Measurements from ENCODE around the gene WASL. TPM values are rescaled to one million over a fixed set of nuclear protein-coding genes. Genes with fewer than 3 reads are reported as not detected.

WASL gene
- polyA plus RNA-seq, 1 donor (not counting 4 experiments of a cell fraction or from before 2014, with no cell fraction given): 17.5 TPM

DNA sequence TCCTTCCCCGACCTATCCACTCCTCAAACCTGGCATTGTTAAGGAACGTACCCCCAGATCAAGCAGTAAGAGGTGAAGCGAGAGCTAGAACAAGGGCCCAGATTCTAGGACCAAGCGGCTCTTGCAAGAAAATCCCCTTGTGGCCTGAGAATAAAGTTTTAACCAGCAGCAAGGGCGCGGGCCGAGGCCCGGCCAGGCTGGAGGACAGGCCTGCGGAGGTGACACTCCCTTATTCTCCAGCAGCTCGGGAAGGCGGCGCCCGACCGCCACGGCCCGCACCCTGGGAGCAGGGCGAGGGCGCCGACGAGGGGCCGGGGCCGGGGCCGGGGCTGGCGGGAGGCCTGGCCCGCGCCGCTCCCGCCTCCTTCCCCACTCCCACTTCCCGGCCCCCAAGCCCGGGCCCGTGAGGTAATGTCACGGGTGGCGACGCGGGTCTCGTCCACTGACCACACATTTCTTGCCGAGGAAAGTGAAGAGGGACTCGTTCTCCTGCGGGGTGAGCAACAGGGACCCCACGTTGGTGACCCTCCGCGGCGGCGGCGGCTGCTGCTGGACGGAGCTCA, 551 bp downstream of the WASL start:
- Histone ChIP-seq H3K27me3 (ENCODE audit: control insufficient read depth, extremely low read depth, insufficient read depth, low read length) (no peaks in the 10 kb centered on the region), H3K4me3 (ENCODE audit: control insufficient read depth in 2 of 3, extremely low read depth in 1 of 3, insufficient read depth in 2 of 3, low read depth in 1 of 3, low read length in 3 of 3) (peak overlapping the region; percentile 68 to 89 (median 84)), H3K36me3 (ENCODE audit: control insufficient read depth in 2 of 2, extremely low read depth in 1 of 2, insufficient read depth in 2 of 2, low read length in 2 of 2) (no peaks in the 10 kb centered on the region), H3K9me1 (ENCODE audit: control insufficient read depth, extremely low read depth, insufficient read depth, low read length) (no peaks in the 10 kb centered on the region), H3K79me2 (ENCODE audit: control insufficient read depth, insufficient read depth, low read length) (peaks cover 65% of the 10 kb centered on the region), H3K27ac (ENCODE audit: control insufficient read depth, insufficient read depth, low read length) (peak overlapping the region; percentile 98), H2AFZ (ENCODE audit: control insufficient read depth, low read length) (peak overlapping the region; percentile 90), H3K4me1 (ENCODE audit: control insufficient read depth, extremely low read depth, insufficient read depth, low read length) (peaks cover 34% of the 10 kb centered on the region), H3K9me3 (ENCODE audit: control insufficient read depth, low read depth, low read length) (no peaks in the 10 kb centered on the region), H3K4me2 (ENCODE audit: control insufficient read depth, extremely low read depth, insufficient read depth, low read depth, low read length) (peak overlapping the region; percentile 99), H4K20me1 (ENCODE audit: control insufficient read depth, extremely low read depth, insufficient read depth, low read length) (peaks cover 10% of the 10 kb centered on the region), H3K9ac (ENCODE audit: control insufficient read depth, extremely low read depth, insufficient read depth, low read length) (peak overlapping the region; percentile 98)
- TF ChIP-seq CTCF (optimal IDR thresholded peaks at IDR 0.05 in 1 of 3, IDR thresholded peaks at IDR 0.05 in 1 of 3, conservative IDR thresholded peaks at IDR 0.05 in 1 of 3; ENCODE audit: extremely low read depth in 1 of 3, insufficient read depth in 2 of 3, low read length in 3 of 3) (no peak), EZH2 (IDR thresholded peaks at IDR 0.05; ENCODE audit: low read length) (no peak)
- FAIRE-seq (no peak), DNase-seq (ENCODE audit: low read depth, low spot score) (no peak)
- dilution Hi-C loops (cut with MboI; ENCODE audit: extremely low pct_ligation_motif_present, low sequenced_read_pairs): no loop called here

- Histone ChIP-seq H2AFZ (ENCODE audit: control insufficient read depth, low read length) (no peak overlapping the region), H3K27ac (ENCODE audit: control insufficient read depth, insufficient read depth, low read length) (peak overlapping the region; percentile 98), H3K9me1 (ENCODE audit: control insufficient read depth, extremely low read depth, insufficient read depth, low read length) (no peaks in the 10 kb centered on the region), H3K27me3 (ENCODE audit: control insufficient read depth, extremely low read depth, insufficient read depth, low read length) (no peaks in the 10 kb centered on the region), H3K9ac (ENCODE audit: control insufficient read depth, extremely low read depth, insufficient read depth, low read length) (peak overlapping the region; percentile 98), H3K9me3 (ENCODE audit: control insufficient read depth, low read depth, low read length) (no peaks in the 10 kb centered on the region), H3K4me2 (ENCODE audit: control insufficient read depth, extremely low read depth, insufficient read depth, low read depth, low read length) (peak overlapping the region; percentile 99), H3K36me3 (ENCODE audit: control insufficient read depth in 2 of 2, extremely low read depth in 1 of 2, insufficient read depth in 2 of 2, low read length in 2 of 2) (no peaks in the 10 kb centered on the region), H3K4me3 (ENCODE audit: control insufficient read depth in 2 of 3, extremely low read depth in 1 of 3, insufficient read depth in 2 of 3, low read depth in 1 of 3, low read length in 3 of 3) (peak overlapping the region; percentile 68 to 89 (median 84)), H3K79me2 (ENCODE audit: control insufficient read depth, insufficient read depth, low read length) (peaks cover 71% of the 10 kb centered on the region), H4K20me1 (ENCODE audit: control insufficient read depth, extremely low read depth, insufficient read depth, low read length) (peaks cover 10% of the 10 kb centered on the region), H3K4me1 (ENCODE audit: control insufficient read depth, extremely low read depth, insufficient read depth, low read length) (peaks cover 34% of the 10 kb centered on the region)
- FAIRE-seq (peak; percentile 39), DNase-seq (ENCODE audit: low read depth, low spot score) (no peak)
- dilution Hi-C loops (cut with MboI; ENCODE audit: extremely low pct_ligation_motif_present, low sequenced_read_pairs): no loop called here
- no peak for TF ChIP-seq CTCF (optimal IDR thresholded peaks at IDR 0.05 in 1 of 3, IDR thresholded peaks at IDR 0.05 in 1 of 3, conservative IDR thresholded peaks at IDR 0.05 in 1 of 3; ENCODE audit: extremely low read depth in 1 of 3, insufficient read depth in 2 of 3, low read length in 3 of 3)
- no peak for TF ChIP-seq EZH2 (IDR thresholded peaks at IDR 0.05; ENCODE audit: low read length)
Observed at GRCh38 chr7:123747620-123748141, 1.1 kb downstream of the WASL start.
